PC-3 (cell line): ENCODE data around the gene KHDC4.

ENCODE experiments used
- CTCF ChIP-seq: fragments of 300-600 bp; sonication (generic); conservative IDR thresholded peaks from 2 replicates; pipeline ENCODE4 v1.5.1; 2017; ENCODE audit warnings: antibody characterized with exemption, low read depth, mild to moderate bottlenecking, low read length
- EZH2 ChIP-seq: fragments of 300-600 bp; sonication (generic); IDR thresholded peaks from one replicate; pipeline ENCODE4 v1.6.1; 2017; ENCODE audit warnings: antibody characterized with exemption, mild to moderate bottlenecking, low read length; ENCODE audit not compliant: unreplicated experiment

- no peak for TF ChIP-seq CTCF
- no peak for TF ChIP-seq EZH2
These were observed 49.9 kb downstream of the KHDC4 start for GRCh38 chr1:155884031-155884960.
